Suprapubic skin (tissue), 3 donors: ENCODE data around the gene RAB37.

Experiments used
- POLR2AphosphoS5 ChIP-seq, 3 donors: sonication (generic); formaldehyde crosslinking; IDR thresholded peaks; one replicate each; pipeline ENCODE4 v1.6.1; 2017; ENCODE audit warnings: antibody characterized with exemption in 3 of 3
- TF ChIP-seq, protein P1 (sequence below), 2 donors: fragments of 200-600 bp in 1 of 2; fragments of 450-650 bp in 1 of 2; sonication (generic) in 1 of 2; IDR thresholded peaks; one replicate each; pipeline ENCODE4 v1.5.1; 2016 to 2019; ENCODE audit warnings: antibody characterized with exemption in 2 of 2, mild to moderate bottlenecking in 1 of 2, moderate library complexity in 1 of 2

DNA sequence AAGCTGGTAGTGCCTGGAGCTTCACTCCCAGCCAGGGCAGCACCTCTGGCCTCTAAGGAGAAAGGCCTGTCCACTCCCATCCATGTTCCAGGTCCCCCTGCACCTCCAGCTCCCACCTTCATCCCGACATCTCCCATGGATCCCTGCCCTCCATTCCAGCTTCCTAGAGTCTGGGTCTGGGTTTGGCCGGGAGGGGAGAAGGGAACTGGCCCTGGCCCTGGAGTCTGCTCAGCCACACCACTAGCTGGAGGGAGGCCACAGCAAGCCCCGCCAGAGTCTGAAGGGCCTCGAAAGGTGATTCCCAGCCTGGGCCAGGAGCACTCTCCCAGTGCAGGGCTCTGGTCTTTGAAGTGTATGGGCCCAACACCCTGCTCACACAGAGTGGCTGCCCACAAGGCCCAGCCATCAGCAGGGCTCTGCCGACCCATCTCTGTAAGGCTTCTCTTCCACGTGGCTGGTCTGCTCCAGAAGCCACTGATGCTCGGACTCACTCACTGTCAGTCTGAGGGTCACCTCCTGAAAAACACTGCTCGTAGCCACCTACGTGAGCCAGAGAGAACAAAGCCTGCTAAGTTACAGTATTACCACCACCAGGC lies 34.4 kb downstream of the RAB37 start:
- no peak for TF ChIP-seq POLR2AphosphoS5 (IDR thresholded peaks at IDR 0.05)
- TF ChIP-seq, protein P1, sequence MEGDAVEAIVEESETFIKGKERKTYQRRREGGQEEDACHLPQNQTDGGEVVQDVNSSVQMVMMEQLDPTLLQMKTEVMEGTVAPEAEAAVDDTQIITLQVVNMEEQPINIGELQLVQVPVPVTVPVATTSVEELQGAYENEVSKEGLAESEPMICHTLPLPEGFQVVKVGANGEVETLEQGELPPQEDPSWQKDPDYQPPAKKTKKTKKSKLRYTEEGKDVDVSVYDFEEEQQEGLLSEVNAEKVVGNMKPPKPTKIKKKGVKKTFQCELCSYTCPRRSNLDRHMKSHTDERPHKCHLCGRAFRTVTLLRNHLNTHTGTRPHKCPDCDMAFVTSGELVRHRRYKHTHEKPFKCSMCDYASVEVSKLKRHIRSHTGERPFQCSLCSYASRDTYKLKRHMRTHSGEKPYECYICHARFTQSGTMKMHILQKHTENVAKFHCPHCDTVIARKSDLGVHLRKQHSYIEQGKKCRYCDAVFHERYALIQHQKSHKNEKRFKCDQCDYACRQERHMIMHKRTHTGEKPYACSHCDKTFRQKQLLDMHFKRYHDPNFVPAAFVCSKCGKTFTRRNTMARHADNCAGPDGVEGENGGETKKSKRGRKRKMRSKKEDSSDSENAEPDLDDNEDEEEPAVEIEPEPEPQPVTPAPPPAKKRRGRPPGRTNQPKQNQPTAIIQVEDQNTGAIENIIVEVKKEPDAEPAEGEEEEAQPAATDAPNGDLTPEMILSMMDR (IDR thresholded peaks at IDR 0.05), result no peak
